22Rv1 (cell line): ENCODE measurements around the gene MKI67.

Experiments used
- H3K27ac ChIP-seq: fragments of 450-650 bp; 2 replicates; pipeline ENCODE4 v1.5.1; 2017
- CTCF ChIP-seq: fragments of 450-650 bp; IDR thresholded peaks from 2 replicates; pipeline ENCODE4 v1.5.1; 2017; ENCODE audit warnings: mild to moderate bottlenecking
- ZFX ChIP-seq: fragments of 450-650 bp; IDR thresholded peaks from 2 replicates; pipeline ENCODE4 v1.6.1; 2017; ENCODE audit warnings: antibody characterized with exemption, borderline replicate concordance

MKI67 gene

DNA sequence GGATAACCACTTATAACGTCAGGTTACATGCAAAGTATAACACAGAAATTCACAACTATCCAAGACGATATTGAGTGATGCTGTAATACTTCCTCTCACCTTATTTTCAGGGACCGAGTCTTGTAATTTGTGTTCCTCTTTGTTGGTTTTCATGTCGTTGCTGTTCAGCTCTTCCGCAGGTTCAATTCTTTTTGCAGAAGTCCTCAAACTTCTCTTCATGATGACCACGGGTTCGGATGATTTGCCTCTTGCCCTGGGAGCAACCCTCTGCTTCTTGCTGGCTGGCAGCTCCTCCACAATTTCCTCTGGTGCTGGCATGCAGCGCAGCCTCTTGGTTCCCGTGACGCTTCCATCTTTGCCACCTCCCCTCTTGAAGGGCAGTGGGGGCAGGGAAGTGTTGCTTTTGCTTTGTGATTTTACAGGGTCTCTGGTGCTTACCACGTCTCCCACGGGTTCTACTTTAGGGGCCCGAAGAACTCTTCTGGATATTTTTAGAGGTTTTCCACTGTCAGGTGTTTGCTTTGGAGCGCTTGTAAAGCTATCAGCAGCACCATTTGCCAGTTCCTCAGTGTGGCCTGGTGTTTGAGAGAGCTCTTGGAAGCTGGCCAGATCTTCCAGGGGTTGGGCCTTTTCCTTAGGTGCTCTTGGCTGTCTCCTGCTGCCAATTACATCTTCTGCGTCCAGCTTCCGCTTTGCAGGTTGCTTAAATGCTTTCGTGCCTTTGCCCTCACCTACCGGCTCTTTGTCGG is 23.6 kb downstream of the MKI67 start:
- no peak for TF ChIP-seq ZFX
- TF ChIP-seq CTCF, result no peak
- H3K27ac ChIP-seq, result no peak overlapping the region

GRCh38 chr10:128101901-128102300 is 24.3 kb downstream of the MKI67 start:
- H3K27ac ChIP-seq, result no peak overlapping the region
- TF ChIP-seq ZFX (no peak), CTCF (no peak)

GRCh38 chr10:128099901-128100300 is 26.3 kb downstream of the MKI67 start:
- TF ChIP-seq CTCF (no peak), ZFX (no peak)
- no peak overlapping the region for H3K27ac ChIP-seq

GRCh38 chr10:128098631-128099030 is 27.6 kb downstream of the MKI67 start:
- H3K27ac ChIP-seq, result no peak overlapping the region
- TF ChIP-seq ZFX (no peak), CTCF (no peak)

DNA sequence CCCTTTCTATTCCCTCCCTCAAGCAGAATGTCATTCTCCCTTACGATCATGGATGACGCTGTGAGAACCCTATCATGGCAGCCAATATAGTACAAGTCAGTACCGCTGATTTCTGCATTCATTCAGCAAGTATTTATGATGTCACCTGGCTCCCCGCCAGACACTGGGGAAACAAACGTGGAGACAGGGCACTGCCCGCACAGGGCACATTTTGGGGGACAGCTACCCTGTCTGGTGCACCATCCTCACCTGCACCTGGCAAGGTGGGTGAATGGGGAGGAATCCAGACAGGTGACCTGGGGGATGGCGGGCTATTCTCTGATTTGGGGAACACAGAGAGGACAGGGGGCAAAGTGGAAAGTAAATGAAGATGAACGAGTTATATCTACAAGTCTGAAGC is 28.4 kb downstream of the MKI67 start:
- no peak overlapping the region for H3K27ac ChIP-seq
- TF ChIP-seq ZFX (no peak), CTCF (no peak)

DNA sequence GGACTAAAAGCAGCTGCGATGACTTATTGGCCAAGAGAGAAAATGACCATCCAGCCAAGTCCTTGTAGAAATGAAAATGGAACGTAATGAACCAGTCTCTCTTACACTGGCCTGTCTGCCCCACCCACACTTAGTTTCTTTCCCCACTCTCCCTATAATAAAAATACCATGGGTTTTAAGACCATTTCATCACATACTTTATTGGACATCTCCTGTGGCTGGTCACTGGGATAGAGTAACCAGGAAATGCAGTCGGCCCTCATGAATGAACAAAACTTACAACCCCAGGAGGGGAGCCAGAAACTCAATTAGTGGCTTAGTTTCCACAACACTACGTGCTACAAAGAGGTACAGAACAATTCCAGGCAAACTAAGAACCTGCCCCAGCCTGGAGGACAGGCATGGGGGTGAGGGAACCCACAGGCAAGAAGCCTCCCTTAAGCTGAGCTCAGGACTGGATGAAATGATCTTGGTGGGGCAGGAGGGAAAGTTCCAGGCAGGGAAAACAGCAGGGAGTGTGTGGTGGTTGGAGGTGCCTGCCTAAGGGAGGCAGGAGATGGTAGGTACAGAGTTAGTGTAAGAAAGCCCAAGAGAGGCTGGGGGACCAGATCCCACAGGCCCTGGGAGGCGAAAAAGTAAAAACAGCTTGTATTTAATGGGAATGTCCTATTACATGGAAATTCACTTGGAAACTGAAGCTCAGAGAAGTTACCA is 29.6 kb downstream of the MKI67 start:
- TF ChIP-seq ZFX (no peak), CTCF (no peak)

GRCh38 chr10:128095753-128096469 is 30.3 kb downstream of the MKI67 start:
- no peak overlapping the region for H3K27ac ChIP-seq
- no peak for TF ChIP-seq CTCF
- no peak for TF ChIP-seq ZFX

More for the DNA sequence above, 29.6 kb downstream of the MKI67 start:
- H3K27ac ChIP-seq, result no peak overlapping the region
